Adrenal gland (tissue), 12 donors: Measurements from ENCODE around the gene FLRT1. TPM values are rescaled to one million over a fixed set of nuclear protein-coding genes. Genes with fewer than 3 reads are reported as not detected.
A peak's percentile ranks its signal among the peaks of the same experiment; 100 is the strongest.

ENCODE experiments used
- DNase-seq, 7 donors: peaks; one replicate each; pipeline ENCODE4 v3.0.0-alpha.2; 2019 to 2020
- H3K27ac ChIP-seq, 5 donors: fragments of 200-600 bp; sonication (generic) in 4 of 5; 1 replicate in 3 of 5; 2 replicates in 2 of 5; pipeline versions ENCODE4 v1.5.1 to v1.8.0; 2016 to 2020; ENCODE audit warnings: mild to moderate bottlenecking in 1 of 5
- H3K27me3 ChIP-seq: fragments of 200-600 bp; 2 replicates; pipeline ENCODE4 v1.8.0; 2021
- H3K36me3 ChIP-seq, 2 donors: fragments of 200-600 bp; replicated peaks in 1 of 2; 1 replicate in 1 of 2; 2 replicates in 1 of 2; pipeline versions ENCODE4 v1.5.1 to v1.8.0; 2018 to 2022
- H3K4me1 ChIP-seq, 2 donors: fragments of 200-600 bp; replicated peaks in 1 of 2; 1 replicate in 1 of 2; 2 replicates in 1 of 2; pipeline versions ENCODE4 v1.5.1 to v1.8.0; 2018 to 2021
- H3K4me3 ChIP-seq, 4 donors: fragments of 200-600 bp; sonication (generic) in 3 of 4; one replicate each; pipeline ENCODE4 v1.5.1; 2016 to 2018
- H3K9me3 ChIP-seq, 3 donors: fragments of 200-600 bp; sonication (generic) in 1 of 3; replicated peaks in 1 of 3; 1 replicate in 2 of 3; 2 replicates in 1 of 3; pipeline versions ENCODE4 v1.5.1 to v1.8.0; 2016 to 2021
- CTCF ChIP-seq, 6 experiments: fragments of 450-650 bp in 4 of 6; fragments of 200-600 bp in 2 of 6; sonication (generic) in 1 of 6; IDR thresholded peaks; 1 replicate in 5 of 6; 2 replicates in 1 of 6; pipeline versions ENCODE4 v1.5.1 to v1.8.0; 2016 to 2021; ENCODE audit warnings: antibody characterized with exemption in 6 of 6, mild to moderate bottlenecking in 2 of 6, moderate library complexity in 1 of 6
- POLR2A ChIP-seq, 2 donors: fragments of 450-650 bp; IDR thresholded peaks; one replicate each; pipeline ENCODE4 v1.6.1; 2017; ENCODE audit warnings: antibody characterized with exemption in 2 of 2, mild to moderate bottlenecking in 2 of 2, moderate library complexity in 1 of 2
- WGBS, 4 donors: extraction: QIAGEN DNeasy Blood & Tissue Kit in 2 of 4; methylation state at CpG; one replicate each; pipeline versions ENCODE4 v1.1.5 to v1.1.7; 2013 to 2017; 5-methylcytosine and 5-hydroxymethylcytosine counted together
- intact Hi-C, 2 donors: fragments of 100-400 bp; cut with DNase I; formaldehyde crosslinking; loops; one replicate each; pipeline versions ENCODE4 v1.14.1 to v1.15.0; 2022 to 2023
- polyA plus RNA-seq, 3 donors: library from polyadenylated mRNA; stranded (reverse); fragments of 200-250 nt in 2 of 3; fragments of 350-450 nt in 1 of 3; fragmentation: Illumina TruSeq in 1 of 3; extraction: RNeasy Lipid Tissue Mini Kit (QIAGEN cat#74804) in 1 of 3; gene quantifications; one replicate each; pipeline ENCODE4 v1.2.3, GENCODE V29; 2013 to 2014
- total RNA-seq, 9 donors: library from RNA; depleted of rRNA in 4 of 9; stranded (reverse); fragments of >200 nt in 4 of 9; fragments of 120-200 nt in 1 of 9; fragmentation: NEBNext Ultra II Directional in 1 of 9; extraction: Animal tissue kit (Norgen Biotek cat#: 25700) in 1 of 9; gene quantifications; one replicate each; pipeline versions ENCODE4 v1.1.0 to v1.2.4, GENCODE V29; 2013 to 2023
- donor health status: healthy with polysubstance abuse.
- donor health status: Bipolar disorder and iron deficiency.
- donor health status: DM: yes; HTN: yes; CAD: no.
- donor health status: DM: no; HTN: no; CAD: no.
- donor health status: DM: no; HTN: no; CAD: no.
- donor health status: DM: yes; HTN: yes; CAD: no.

The FLRT1 gene
- total and polyA plus RNA-seq, 12 donors = 0.33 to 11.1 (median 3.2) TPM; not detected in 4

GRCh38 chr11:64065141-64065465 lies 29.4 kb downstream of the FLRT1 start:
- TF ChIP-seq POLR2A (IDR thresholded peaks at IDR 0.05) = no peak
- TF ChIP-seq CTCF (IDR thresholded peaks at IDR 0.05) = no peak
- no peaks in the 10 kb centered on the region for H3K27me3 ChIP-seq
- 94 to 99% (median 96%) methylated on average over 11 of the region's 11 CpGs for WGBS, 4 donors
- H3K27ac ChIP-seq = no peak overlapping the region
- intact Hi-C loops = no loop called here
- no peak overlapping the region for H3K4me3 ChIP-seq
- H3K36me3 ChIP-seq = no peaks in the 10 kb centered on the region
- H3K9me3 ChIP-seq = no peaks in the 10 kb centered on the region
- DNase-seq = no peak
- peaks cover 0 to 14% of the 10 kb centered on the region in 2 donors for H3K4me1 ChIP-seq

GRCh38 chr11:64065712-64066111 lies 30.0 kb downstream of the FLRT1 start:
- Histone ChIP-seq H3K4me3 (no peak overlapping the region), H3K36me3 (no peaks in the 10 kb centered on the region), H3K9me3 (no peaks in the 10 kb centered on the region), H3K27ac (no peak overlapping the region), H3K27me3 (no peaks in the 10 kb centered on the region), H3K4me1 (peaks cover 0 to 9% of the 10 kb centered on the region in 2 donors)
- TF ChIP-seq CTCF (IDR thresholded peaks at IDR 0.05) (no peak), POLR2A (IDR thresholded peaks at IDR 0.05) (no peak)
- DNase-seq = no peak
- WGBS, 4 donors = 93 to 97% (median 95%) methylated on average over 8 to 10 of the region's 10 CpGs
- intact Hi-C loops = no loop called here

- H3K4me3 ChIP-seq = no peak overlapping the region
- WGBS, 4 donors = 68 to 79% (median 73%) methylated on average over 17 to 26 of the region's 26 CpGs
- peak overlapping the region in 1 of 5 donors; percentile 32 for H3K27ac ChIP-seq
- intact Hi-C loops = no loop called here
- no peaks in the 10 kb centered on the region for H3K4me1 ChIP-seq
- no peak for TF ChIP-seq CTCF (IDR thresholded peaks at IDR 0.05)
- H3K9me3 ChIP-seq = no peaks in the 10 kb centered on the region
- DNase-seq = no peak
- no peaks in the 10 kb centered on the region for H3K36me3 ChIP-seq
- no peaks in the 10 kb centered on the region for H3K27me3 ChIP-seq
Measured at GRCh38 chr11:64067230-64067993, 31.7 kb downstream of the FLRT1 start.

GRCh38 chr11:64068705-64069400 lies 33.1 kb downstream of the FLRT1 start:
- Histone ChIP-seq H3K4me1 (no peaks in the 10 kb centered on the region), H3K36me3 (no peaks in the 10 kb centered on the region), H3K9me3 (no peaks in the 10 kb centered on the region), H3K4me3 (no peak overlapping the region), H3K27me3 (no peaks in the 10 kb centered on the region), H3K27ac (peak overlapping the region in 1 of 5 donors; percentile 52)
- intact Hi-C loops = no loop called here
- TF ChIP-seq CTCF (IDR thresholded peaks at IDR 0.05) (no peak), POLR2A (IDR thresholded peaks at IDR 0.05) (no peak)
- WGBS, 4 donors = 84 to 93% (median 89%) methylated on average over 14 to 20 of the region's 20 CpGs
- DNase-seq = no peak
